ENCODE measurements around the gene PANX3. TPM values are rescaled to one million over a fixed set of nuclear protein-coding genes. Genes with fewer than 3 reads are reported as not detected.
"Not testable (repeated sequence)": the region's sequence is repeated elsewhere in the genome, so short reads cannot be mapped to it uniquely, and the experiment has no call there.

Gene PANX3
- polyA plus RNA-seq (2014; cell fraction: cytosol; rRNA removed), result not detected in 2 replicates
- not detected in 2 replicates for polyA plus RNA-seq (2014; cell fraction: nucleus; rRNA removed)

GRCh38 chr11:124611064-124611463 is at the start of gene PANX3:
TSS of gene PANX3 (plus strand) at chr11:124611428. CDS start at chr11:124611557, 129 bp downstream.
- DNase-seq (ENCODE audit: low spot score), result no peak

- DNase-seq (ENCODE audit: low spot score), result no peak
These were observed 41.5 kb upstream of the PANX3 start, which contains the start of gene OR8A1 for GRCh38 chr11:124569697-124570096. TSS of gene OR8A1 (plus strand) at chr11:124569997. CDS start at chr11:124570120, 123 bp downstream.

- no peak for DNase-seq (ENCODE audit: low spot score)
These were observed 41.1 kb upstream of the PANX3 start for GRCh38 chr11:124570160-124570559.

GRCh38 chr11:124577716-124578427 is 33.4 kb upstream of the PANX3 start:
- DNase-seq (ENCODE audit: low spot score), result no peak

- no peak for DNase-seq (ENCODE audit: low spot score)
These were observed 32.5 kb upstream of the PANX3 start for GRCh38 chr11:124578761-124579160.

- DNase-seq (ENCODE audit: low spot score), result no peak
These were observed 29.4 kb upstream of the PANX3 start for GRCh38 chr11:124581817-124582216.

- no peak for DNase-seq (ENCODE audit: low spot score)
These were observed 28.7 kb upstream of the PANX3 start for GRCh38 chr11:124582565-124582964.

GRCh38 chr11:124583781-124584180 is 27.4 kb upstream of the PANX3 start:
- no peak for DNase-seq (ENCODE audit: low spot score)

- no peak for DNase-seq (ENCODE audit: low spot score)
These were observed 26.4 kb upstream of the PANX3 start for GRCh38 chr11:124584681-124585372.

- peak; percentile 13 for DNase-seq (ENCODE audit: low spot score)
These were observed 24.9 kb upstream of the PANX3 start for GRCh38 chr11:124586238-124586860.

- no peak for DNase-seq (ENCODE audit: low spot score)
These were observed 19.8 kb upstream of the PANX3 start for GRCh38 chr11:124591430-124591829.

GRCh38 chr11:124592627-124593026 is 18.6 kb upstream of the PANX3 start:
- DNase-seq (ENCODE audit: low spot score), result no peak

- no peak for DNase-seq (ENCODE audit: low spot score)
These were observed 15.9 kb upstream of the PANX3 start for GRCh38 chr11:124595302-124595701.

- DNase-seq (ENCODE audit: low spot score), result no peak
These were observed 13.6 kb upstream of the PANX3 start for GRCh38 chr11:124597626-124598025.

- DNase-seq (ENCODE audit: low spot score), result no peak
These were observed 10.5 kb upstream of the PANX3 start for GRCh38 chr11:124600621-124601320.

- no peak for DNase-seq (ENCODE audit: low spot score)
These were observed 9.0 kb upstream of the PANX3 start for GRCh38 chr11:124602193-124602592.

GRCh38 chr11:124602723-124603122 is 8.5 kb upstream of the PANX3 start:
- DNase-seq (ENCODE audit: low spot score), result not testable (repeated sequence)

- no peak for DNase-seq (ENCODE audit: low spot score)
These were observed 5.5 kb upstream of the PANX3 start for GRCh38 chr11:124605719-124606118.

- DNase-seq (ENCODE audit: low spot score), result no peak
These were observed 3.1 kb upstream of the PANX3 start for GRCh38 chr11:124608147-124608546.

GRCh38 chr11:124610295-124610694 is 933 bp upstream of the PANX3 start:
- no peak for DNase-seq (ENCODE audit: low spot score)

- DNase-seq (ENCODE audit: low spot score), result no peak
These were observed 817 bp downstream of the PANX3 start for GRCh38 chr11:124612045-124612444.

Data from SK-N-DZ (cell line).